Hindlimb muscle (tissue), 1 donor: ENCODE results near the gene PARG. TPM values are rescaled to one million over a fixed set of nuclear protein-coding genes. Genes with fewer than 3 reads are reported as not detected.
"Not testable (repeated sequence)": the region's sequence is repeated elsewhere in the genome, so short reads cannot be mapped to it uniquely, and the experiment has no call there.

Source experiments
- DNase-seq: peaks from one replicate; pipeline ENCODE4 v3.0.0-alpha.2; 2013
- polyA plus RNA-seq: library from polyadenylated mRNA; unstranded; fragments of 120-200 nt; gene quantifications from one replicate; pipeline ENCODE4 v1.2.1, GENCODE V29; 2013; ENCODE audit not compliant: insufficient read length

The PARG gene
- polyA plus RNA-seq, 1 donor = 18.5 TPM

GRCh38 chr10:49900406-49900805 lies 41.4 kb downstream of the PARG start:
- not testable (repeated sequence) for DNase-seq

- not testable (repeated sequence) for DNase-seq
Measured at GRCh38 chr10:49899999-49900398, 41.8 kb downstream of the PARG start.

GRCh38 chr10:49890025-49890424 lies 51.8 kb downstream of the PARG start:
- DNase-seq = not testable (repeated sequence)

GRCh38 chr10:49884739-49885331 lies 57.0 kb downstream of the PARG start:
- DNase-seq = not testable (repeated sequence)

DNA sequence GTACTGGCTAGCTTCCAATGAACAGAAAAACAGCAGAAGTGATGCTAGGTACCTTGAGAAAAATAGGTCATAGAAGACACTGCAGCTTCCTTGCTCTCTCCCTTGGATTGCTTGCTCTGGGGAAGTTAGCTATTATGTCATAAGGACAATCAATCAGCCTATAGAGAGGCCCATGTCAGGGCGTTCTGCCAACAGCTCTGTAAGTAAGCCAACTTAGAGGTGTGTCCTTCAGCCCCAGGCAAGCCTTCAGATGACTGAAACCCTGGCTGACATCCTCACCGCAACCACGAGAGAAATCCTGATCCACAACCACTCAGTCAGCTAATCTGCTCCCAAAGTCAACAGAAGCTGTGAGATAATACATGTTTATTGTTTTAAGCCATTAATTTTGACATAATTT lies 58.0 kb downstream of the PARG start:
- DNase-seq = not testable (repeated sequence)

- not testable (repeated sequence) for DNase-seq
Measured at GRCh38 chr10:49882327-49882726, 59.5 kb downstream of the PARG start.

- DNase-seq = not testable (repeated sequence)
Measured at GRCh38 chr10:49872740-49873139, 69.1 kb downstream of the PARG start.

DNA sequence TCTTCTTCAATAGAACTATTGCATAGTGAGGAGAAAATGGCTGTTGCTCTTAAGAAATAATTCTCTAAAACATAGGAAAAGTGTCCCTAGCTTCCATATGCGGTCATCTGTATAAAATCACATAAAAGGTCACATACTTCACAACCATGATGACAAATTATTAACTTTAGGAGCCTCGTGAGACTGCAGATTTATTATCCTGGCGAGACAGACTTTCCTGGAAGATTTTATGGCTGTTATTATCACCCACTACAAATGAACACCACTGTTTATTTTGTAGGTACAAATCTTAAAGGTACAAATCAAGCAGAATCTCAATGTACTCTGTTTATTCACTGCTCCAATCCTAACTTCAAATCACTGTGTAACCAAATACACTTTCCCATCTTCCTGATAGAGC lies 70.4 kb downstream of the PARG start:
- not testable (repeated sequence) for DNase-seq

DNA sequence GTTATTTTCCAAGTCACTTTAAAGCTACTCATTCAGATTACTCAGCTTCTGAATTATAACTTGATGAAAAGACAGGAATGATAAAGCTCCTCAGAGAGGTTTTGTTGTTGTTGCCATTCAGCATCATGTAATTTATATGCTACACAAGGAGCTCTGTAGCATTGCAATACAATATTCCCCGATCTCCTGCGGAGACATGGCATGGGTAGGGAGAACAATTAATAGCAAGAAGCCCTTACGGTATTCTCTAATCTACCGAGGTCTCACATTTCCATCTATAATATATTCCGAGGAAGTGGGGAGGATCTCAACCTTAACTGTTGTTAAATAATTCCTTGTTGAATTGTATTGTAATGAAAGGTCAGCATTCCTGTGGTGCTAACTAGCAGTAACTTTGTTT lies 81.9 kb downstream of the PARG start:
- not testable (repeated sequence) for DNase-seq

DNA sequence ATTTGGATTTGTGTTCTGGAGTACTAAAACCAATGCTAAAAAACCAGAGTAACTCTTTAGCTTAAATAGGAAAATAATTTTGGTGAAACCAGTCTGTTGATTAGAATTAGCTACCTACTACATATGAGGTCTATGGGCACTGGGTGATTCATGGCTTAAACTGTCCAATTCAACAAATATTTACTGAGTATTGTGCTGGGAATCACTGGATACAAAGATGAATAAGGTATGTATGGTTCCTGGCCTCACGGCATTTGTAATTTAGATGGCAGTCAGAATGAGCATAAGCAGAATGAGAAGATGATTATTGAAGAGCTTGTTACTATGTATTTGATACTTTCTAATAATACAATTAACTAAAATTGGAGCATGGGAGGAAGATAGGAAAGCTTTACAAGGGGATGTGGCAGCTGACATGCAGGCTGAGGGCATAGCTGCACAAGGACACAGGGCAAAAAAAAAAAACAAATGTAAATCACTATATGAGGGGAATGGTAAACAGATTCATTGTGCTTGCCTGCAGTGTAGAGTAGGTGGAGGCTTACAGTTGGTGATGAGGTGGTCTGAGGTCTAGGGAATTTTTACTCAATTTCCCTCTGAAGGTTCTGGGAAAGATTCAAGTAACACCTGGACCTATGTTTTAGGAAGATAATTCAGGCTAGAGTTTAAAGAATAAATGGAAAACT lies 83.0 kb downstream of the PARG start:
- DNase-seq = not testable (repeated sequence)

DNA sequence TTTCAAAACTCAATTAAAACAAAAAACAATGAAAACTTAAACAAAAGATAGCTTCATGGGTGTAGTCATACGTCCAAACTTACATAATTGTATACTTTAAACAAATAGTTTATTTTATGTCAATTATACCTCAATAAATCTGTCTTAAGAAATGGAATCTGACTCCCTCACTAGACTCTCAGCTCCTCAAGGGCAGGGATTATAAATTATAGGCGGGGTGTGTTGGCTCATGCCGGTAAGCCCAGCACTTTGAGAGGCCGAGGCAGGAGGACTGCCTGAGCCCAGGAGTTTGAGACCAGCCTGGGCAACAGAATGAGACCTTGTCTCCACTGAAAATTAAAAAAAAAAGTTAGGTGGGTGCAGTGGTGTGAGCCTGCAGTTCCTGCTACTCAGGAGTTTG lies 92.3 kb downstream of the PARG start:
- DNase-seq = not testable (repeated sequence)

GRCh38 chr10:49844775-49845595 lies 96.8 kb downstream of the PARG start:
- DNase-seq = no peak

DNA sequence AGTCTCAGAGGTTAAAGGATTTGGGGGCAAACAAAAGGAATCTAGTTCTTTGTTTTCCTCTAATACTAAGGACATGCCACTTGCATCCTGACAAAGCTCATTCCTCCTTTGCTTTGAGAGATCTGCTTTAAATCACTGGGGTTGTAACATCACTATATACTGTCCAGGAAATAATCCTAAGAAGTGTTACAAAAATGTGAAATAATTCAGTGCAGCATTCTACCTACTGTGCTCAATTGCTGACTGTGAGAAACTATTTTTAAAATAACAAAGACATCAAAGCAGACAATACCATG lies 99.5 kb downstream of the PARG start:
- DNase-seq = not testable (repeated sequence)

DNA sequence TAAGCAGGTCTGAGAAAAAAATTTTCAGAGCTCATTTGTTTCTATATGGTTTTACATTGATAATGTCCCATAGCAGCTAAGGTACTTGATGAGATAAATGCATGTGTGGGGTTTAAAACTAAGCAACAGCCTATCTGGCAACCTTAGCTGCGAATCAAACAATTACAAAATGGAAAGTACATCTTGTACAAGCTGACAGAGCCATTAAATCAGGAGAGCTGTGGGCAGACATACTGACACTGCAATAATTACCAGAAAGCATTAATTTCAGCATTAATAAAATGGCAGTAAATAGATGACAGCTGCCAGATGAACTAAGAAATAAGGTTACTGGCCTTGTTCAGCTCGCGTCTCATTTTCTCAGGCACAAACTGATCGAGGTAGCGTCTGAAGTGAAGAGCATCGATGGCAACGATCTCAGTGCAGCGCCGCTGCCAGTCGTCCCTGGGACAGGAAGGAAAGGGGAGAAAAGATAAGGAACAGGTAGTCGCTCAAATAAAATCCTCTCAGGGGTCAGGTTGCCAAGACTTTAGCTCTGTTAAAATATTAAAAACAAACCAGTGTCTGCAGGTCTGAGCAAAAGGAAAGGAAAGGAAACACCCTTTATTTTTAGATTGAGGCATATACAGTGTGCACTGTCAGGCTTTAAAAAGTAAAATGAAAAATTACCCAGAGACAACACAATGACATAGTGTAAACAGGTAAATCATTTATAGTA lies 100.1 kb downstream of the PARG start:
- no peak for DNase-seq

DNA sequence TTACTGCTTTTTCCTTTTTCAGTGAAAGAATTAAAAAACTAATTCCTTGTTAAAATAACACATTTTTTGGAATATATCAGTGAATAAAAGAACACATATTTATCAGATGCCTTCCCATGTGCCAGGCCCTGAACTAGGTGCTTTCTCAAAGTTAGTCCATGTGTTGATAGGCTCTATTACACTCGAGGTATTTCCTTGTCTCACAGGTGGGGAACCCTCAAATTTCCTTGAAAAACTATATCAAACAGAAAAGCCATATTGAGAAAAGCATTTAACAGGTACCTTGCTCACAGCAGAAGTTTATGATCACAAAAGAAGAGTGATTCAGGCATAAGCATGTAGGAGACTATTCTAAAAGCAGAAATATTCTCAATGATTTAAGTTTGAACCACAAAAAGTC lies 104.1 kb downstream of the PARG start:
- no peak for DNase-seq

- DNase-seq = no peak
Measured at GRCh38 chr10:49837051-49837478, 104.8 kb downstream of the PARG start.

DNA sequence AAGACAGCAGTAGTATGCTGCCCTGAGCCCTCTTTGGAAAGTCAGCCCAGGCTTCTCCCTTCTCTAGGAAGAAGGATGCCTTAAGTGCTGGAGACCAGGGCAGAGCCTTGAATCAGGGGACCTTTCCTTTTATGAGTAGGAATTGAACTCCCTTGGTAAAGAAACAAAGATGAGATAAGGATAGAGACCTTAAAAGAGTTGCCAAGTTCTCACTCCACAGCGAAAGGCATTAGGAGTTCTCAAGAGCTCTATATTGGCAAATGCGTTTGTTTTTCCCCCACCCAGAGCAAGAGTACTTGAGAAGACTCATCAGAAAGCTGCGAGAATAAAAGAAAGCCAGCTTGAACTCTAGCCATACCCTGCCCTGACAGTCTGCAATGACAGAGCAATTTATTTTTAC lies 106.9 kb downstream of the PARG start:
- DNase-seq = no peak

GRCh38 chr10:49834201-49834600 lies 107.6 kb downstream of the PARG start:
- DNase-seq = no peak

- no peak for DNase-seq
Measured at GRCh38 chr10:49833168-49833567, 108.7 kb downstream of the PARG start.

DNA sequence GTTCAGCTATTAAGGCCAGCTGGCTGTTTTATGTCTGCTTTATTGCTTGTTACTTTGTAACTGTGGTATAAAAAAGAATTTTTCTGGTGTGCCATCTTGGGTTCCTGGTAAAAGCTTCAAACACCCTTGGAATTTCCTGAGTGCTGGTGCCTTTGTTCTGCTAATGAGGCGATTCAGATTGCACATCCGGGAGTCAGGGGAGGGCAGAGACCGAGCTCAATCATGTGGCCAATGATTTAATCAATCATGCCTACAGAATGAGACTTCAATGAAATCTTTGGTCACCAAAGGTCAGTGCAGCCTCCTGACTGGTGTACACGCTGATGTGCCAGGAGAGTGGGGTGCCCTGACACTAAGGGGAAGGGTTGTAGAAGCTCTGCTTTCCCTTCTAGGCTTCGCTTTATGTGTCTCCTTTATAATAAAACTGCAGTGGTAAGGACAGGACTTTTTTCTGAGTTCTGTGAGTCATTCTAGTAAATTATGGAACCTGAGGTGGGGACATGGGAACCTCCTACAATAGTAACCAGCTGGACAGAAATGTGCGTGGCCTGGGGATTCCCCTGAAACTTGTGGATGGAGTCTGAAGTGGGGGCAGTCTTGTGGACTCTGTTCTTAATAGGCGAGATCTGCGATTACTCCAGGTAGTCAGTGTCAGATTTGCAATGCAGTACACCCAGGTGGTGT lies 110.3 kb downstream of the PARG start:
- no peak for DNase-seq

DNA sequence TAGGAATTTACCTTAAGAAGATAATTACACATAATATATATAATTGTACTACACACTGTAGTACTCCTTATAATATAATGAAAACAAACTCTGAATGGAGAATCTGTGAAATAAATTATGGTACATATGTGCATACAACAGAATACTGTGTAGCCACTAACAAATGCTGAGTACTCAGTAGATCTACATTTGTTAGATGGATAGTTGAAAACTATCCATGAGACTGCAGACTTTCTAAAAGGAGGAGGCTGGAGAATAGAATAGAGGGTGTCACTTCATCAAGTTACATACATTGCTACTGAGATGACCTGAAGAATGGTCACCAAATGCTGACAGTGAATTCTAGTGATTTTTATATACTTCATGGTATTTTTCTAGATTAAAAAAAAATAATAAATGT lies 111.0 kb downstream of the PARG start:
- DNase-seq = no peak

GRCh38 chr10:49830016-49830415 lies 111.8 kb downstream of the PARG start:
- DNase-seq = no peak
